ENCODE results near the gene GATD1. TPM values are rescaled to one million over a fixed set of nuclear protein-coding genes. Genes with fewer than 3 reads are reported as not detected.
A peak's percentile ranks its signal among the peaks of the same experiment; 100 is the strongest.

The GATD1 gene
- total and polyA plus RNA-seq, 9 of the 15 experiments (the other 6 are each of a cell fraction or from before 2014, with no cell fraction given), result 2.8 to 144 (median 36.9) TPM

DNA sequence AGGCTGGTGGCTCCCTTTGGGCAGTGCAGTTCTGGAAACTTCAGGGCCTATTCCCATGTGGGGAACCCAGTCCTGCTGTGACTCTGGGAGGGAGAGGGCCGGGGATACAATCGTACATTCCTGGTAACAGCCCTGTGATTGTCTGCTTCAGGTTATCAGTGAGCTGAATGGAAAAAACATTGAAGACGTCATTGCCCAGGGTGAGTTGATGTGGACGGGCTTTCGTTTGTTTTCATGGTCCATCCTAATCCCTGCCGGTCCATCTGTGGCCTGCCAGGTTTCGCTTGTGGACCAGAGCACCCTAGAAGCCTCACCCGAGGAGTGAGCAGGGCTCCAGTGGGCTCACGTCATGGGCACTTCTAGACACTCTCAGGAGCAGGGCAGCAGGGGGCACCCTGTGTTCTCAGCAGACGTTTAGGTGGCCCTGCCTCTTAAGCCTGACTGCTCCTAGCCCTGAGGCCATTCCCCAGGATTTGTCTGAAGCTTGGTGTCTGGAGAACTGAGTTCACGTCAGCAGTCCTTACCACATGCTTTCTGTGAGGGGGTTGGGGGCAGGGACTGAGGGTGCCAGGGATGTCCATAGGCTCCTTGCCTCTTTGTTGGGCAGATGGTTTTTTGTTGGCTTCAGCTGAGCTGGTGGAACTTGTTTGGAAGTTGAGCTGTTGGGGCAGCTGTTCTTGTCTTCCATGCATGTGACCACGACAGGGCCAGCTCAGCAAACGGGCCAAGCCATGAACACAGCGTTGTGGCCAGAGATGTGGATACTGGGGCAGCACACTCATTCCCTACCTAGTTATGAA lies 34.4 kb upstream of the GATD1 start (continued):
- TF ChIP-seq CTCFL (IDR thresholded peaks at IDR 0.05; ENCODE audit: borderline replicate concordance, insufficient read depth, low read depth, low read length, poor library complexity, severe bottlenecking) (peak; percentile 19), SIRT6 (IDR thresholded peaks at IDR 0.05; ENCODE audit: low read depth, low read length) (peak; percentile 51), IRF2 (CRISPR knock-in tag; IDR thresholded peaks at IDR 0.05) (no peak), ZNF511 (CRISPR knock-in tag; IDR thresholded peaks at IDR 0.05) (peak; percentile 25; the same call in 1 of the 2 replicates)

GRCh38 chr11:810040-810567 lies 32.8 kb upstream of the GATD1 start:
- in situ Hi-C loops (cut with MboI), result no loop called here
- CTCF ChIA-PET (ENCODE audit: low intra/inter-chr PET ratio), result no interaction called here
- TF ChIP-seq PCBP1 (IDR thresholded peaks at IDR 0.05; ENCODE audit: low read depth, low read length, poor library complexity, severe bottlenecking) (peak; percentile 16), KAT2B (IDR thresholded peaks at IDR 0.05; ENCODE audit: low read depth, low read length) (no peak), CBX3 (IDR thresholded peaks at IDR 0.05; ENCODE audit: borderline replicate concordance in 1 of 2, low read length in 2 of 2) (no peak), ZNF121 (CRISPR knock-in tag; conservative IDR thresholded peaks at IDR 0.05) (no peak), ZBTB1 (CRISPR knock-in tag; IDR thresholded peaks at IDR 0.05; ENCODE audit: borderline replicate concordance, low read depth) (peak; percentile 17), POLR2B (IDR thresholded peaks at IDR 0.05; ENCODE audit: low read depth, partially characterized antibody) (no peak), KDM4B (IDR thresholded peaks at IDR 0.05; ENCODE audit: borderline replicate concordance in 2 of 2, low read depth in 1 of 2) (no peak), PTTG1 (tag; IDR thresholded peaks at IDR 0.05; ENCODE audit: low read depth) (no peak), ZNF766 (CRISPR knock-in tag; conservative IDR thresholded peaks at IDR 0.05) (peak; percentile 9; the same call in 1 of the 2 replicates)
- TF ChIP-seq, protein P1, sequence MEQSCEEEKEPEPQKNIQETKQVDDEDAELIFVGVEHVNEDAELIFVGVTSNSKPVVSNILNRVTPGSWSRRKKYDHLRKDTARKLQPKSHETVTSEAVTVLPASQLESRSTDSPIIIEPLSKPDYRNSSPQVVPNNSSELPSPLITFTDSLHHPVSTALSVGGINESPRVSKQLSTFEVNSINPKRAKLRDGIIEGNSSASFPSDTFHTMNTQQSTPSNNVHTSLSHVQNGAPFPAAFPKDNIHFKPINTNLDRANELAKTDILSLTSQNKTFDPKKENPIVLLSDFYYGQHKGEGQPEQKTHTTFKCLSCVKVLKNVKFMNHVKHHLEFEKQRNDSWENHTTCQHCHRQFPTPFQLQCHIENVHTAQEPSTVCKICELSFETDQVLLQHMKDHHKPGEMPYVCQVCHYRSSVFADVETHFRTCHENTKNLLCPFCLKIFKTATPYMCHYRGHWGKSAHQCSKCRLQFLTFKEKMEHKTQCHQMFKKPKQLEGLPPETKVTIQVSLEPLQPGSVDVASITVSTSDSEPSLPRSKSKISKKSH (CRISPR knock-in tag; IDR thresholded peaks at IDR 0.05), result no peak

More at GRCh38 chr11:810040-810567, 32.8 kb upstream of the GATD1 start:
- Histone ChIP-seq H3K9me1 (ENCODE audit: control insufficient read depth, insufficient read depth, low read length) (no peaks in the 10 kb centered on the region), H4K20me1 (replicated peaks; ENCODE audit: control insufficient read depth, insufficient read depth, low read length) (peaks cover 24% of the 10 kb centered on the region), H2AFZ (ENCODE audit: low read depth, low read length) (peak overlapping the region; percentile 98; the same call in 1 of the 2 replicates), H3K9ac (ENCODE audit: insufficient read depth in 1 of 2, low read depth in 2 of 2, low read length in 2 of 2) (peak overlapping the region; percentile 94 to 98), H3K4me2 (ENCODE audit: insufficient read depth, low read length) (peak overlapping the region; percentile 100), H3K79me2 (ENCODE audit: control insufficient read depth, insufficient read depth, low read length) (peaks cover 71% of the 10 kb centered on the region), H3K4me1 (replicated peaks in 1 of 2; ENCODE audit: control insufficient read depth in 2 of 2, insufficient read depth in 2 of 2, low read length in 2 of 2) (peaks cover 20 to 57% of the 10 kb centered on the region in 2 experiments; a peak in 4 of 5 replicates), H3K27ac (ENCODE audit: extremely low read depth, low read depth, low read length) (peak overlapping the region; percentile 98), H3K9me3 (replicated peaks; ENCODE audit: control insufficient read depth, insufficient read depth, low read depth, low read length) (no peaks in the 10 kb centered on the region), H3K36me3 (ENCODE audit: control insufficient read depth, insufficient read depth, low read length) (peaks cover 41% of the 10 kb centered on the region), H3K27me3 (ENCODE audit: control insufficient read depth in 2 of 2, insufficient read depth in 2 of 2, low read length in 2 of 2) (no peaks in the 10 kb centered on the region), H3K4me3 (peak overlapping the region; percentile 99)
- FAIRE-seq, result no peak
- POLR2A ChIA-PET, result interaction anchor here (0.6 to 2.2 kb wide), 14 partner anchors 8 to 228 kb away, joined by 3 to 22 read pairs (median 4); partner anchors contain the start of gene PNPLA2
- BruUV-seq (replicated peaks), result TSS peak; percentile 65
- DNase-seq (ENCODE audit: extremely low read depth in 1 of 4, low spot score in 3 of 4), result peak in 1 of 4 experiments; percentile 75
- peak; percentile 2 for ATAC-seq
- under 1% methylated on average over 29 of the region's 55 CpGs for WGBS (ENCODE audit: insufficient coverage, low coverage, missing lambda C conversion rate)
- intact Hi-C loops (cut with micrococcal nuclease), result no loop called here

All from K562 (cell line).